ENCODE results near the gene KIT.
A peak's percentile ranks its signal among the peaks of the same experiment; 100 is the strongest.

Gene KIT

DNA sequence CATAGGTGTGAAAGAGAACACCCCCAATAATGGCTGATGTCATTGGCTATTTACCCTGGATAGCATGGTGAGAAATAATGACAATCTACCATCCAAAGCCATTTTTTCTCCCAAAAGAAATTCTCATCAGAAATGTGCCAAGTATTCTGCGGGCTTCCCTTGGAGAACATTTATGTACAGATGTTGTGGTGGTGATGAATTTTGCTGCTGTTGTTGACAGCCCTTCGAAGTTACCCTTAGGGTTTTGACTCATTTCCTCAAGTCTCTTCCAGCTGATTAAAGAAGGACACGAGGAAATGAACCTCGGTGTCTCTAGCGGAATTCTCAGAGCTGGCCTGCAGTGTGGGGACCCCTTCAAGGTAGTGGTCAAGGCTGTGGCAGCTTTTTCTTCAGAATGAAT, 3.4 kb downstream of the KIT start:
- DNase-seq (ENCODE audit: low read depth), result no peak

DNA sequence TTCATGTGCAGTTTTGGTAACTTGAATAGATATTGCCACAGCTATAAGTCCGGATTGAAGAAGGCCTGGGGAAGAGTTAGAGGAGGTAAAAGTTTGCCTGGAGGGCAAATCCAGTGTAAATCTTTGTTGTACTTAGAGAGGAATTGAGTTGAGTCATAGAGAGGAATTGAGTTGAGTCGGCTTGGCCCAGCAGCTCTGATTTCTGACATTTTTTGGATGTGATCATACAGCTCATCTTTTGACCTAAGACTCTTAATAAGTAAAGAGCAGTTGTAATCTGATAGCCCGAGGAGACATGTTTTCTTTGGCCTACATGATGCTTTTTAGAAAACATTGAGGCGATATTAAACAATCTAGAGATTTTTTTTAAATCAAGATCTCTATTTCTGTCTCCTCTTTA, 3.9 kb downstream of the KIT start:
- DNase-seq (ENCODE audit: low read depth), result peak; percentile 77

DNA sequence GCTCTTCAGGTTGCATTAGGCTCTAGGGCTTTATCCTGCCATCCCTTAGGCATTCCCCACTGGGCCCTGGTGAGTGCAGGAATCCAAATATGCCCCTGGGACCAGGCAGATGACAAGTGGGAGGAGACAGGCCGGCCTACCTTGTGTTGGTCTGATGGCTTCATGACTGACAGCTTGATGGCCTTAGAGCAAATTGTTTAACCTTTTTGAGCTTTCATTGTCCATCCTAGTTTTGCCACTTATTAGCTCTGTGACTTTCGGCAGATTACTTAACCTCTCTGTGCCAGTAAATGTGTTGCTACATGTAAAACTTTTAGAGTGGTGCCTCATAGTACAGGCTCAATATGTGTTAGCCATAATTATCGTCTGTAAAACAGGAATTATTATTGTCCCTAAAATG, 4.4 kb downstream of the KIT start:
- no peak for DNase-seq (ENCODE audit: low read depth)

DNA sequence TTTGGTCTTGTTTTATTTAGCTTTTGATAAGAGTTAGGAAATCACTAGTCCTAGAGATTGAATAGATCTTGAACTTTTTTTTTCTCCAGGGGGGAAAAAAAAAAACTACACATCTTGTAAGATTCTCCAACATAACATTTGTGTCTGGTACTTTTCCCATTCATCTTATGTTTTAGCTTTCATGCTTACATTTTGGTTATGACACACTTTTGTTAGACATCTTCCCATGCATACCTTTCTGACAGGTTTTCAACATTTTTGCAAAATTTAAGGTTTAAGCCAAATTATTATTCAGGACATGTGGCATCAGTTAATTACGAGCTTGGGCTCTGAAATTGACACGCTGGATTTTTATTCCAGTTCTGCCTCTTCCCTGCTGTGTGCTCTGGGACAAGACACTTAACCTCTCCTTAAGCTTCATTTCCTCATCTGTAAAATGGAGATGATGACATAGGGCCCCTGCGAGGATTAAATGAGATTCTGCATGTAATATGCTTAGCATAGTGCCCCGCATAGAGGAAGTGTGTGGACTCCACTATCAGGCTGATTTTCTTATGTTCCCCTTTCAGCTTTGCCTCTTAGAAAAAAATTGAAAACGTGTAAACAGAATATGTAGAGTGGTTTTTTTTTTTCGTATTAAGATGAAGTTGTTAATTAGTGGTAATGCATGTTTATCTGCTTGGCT, 5.3 kb downstream of the KIT start:
- DNase-seq (ENCODE audit: low read depth), result no peak

DNA sequence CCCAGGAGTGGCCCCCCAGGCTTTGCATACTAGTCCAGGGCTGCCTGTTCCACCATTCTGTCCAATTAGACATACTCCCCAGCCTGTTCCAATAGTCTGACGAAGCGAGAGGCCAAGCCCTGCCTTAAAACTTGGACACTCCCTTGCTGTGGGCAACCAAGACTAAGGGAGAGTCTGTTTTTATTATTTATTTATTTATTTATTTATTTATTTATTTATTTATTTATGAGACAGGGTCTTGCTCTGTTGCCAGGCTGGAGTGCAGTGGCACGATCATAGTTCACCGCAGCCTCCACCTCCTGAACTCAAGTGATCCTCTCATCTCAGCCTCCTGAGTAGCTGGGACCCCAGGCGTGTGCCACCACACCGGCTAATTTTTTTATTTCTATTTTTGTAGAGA, 6.6 kb downstream of the KIT start:
- DNase-seq (ENCODE audit: low read depth), result no peak

DNA sequence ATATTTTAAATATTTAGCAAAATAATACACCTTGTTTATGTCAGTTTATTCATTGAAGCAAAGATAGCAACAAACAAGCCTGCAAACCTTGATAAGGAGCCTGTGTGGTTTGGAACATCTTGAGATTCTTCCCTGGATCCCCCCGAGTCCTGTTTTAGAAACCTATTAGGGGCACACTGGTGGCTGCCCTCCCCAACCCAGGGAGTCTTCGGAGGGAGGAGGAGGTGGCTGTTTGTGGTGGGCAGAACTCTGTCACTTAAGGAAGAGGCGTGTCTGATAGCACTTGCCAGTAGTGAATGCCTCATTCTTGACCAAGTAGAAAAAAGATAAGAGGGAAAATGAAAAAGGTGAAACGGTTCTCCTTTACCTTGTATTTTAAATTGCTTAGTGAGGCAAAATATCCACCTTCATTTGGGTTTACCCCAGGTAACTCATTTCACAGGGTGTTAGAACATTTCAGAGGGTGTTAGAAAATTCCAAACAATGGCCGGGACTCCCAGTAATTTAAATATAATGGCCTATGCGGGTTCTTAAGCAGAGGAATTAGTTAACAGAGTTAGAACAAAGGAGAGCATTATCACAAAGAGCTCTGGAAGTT, 10.4 kb downstream of the KIT start:
- no peak for DNase-seq (ENCODE audit: low read depth)

DNA sequence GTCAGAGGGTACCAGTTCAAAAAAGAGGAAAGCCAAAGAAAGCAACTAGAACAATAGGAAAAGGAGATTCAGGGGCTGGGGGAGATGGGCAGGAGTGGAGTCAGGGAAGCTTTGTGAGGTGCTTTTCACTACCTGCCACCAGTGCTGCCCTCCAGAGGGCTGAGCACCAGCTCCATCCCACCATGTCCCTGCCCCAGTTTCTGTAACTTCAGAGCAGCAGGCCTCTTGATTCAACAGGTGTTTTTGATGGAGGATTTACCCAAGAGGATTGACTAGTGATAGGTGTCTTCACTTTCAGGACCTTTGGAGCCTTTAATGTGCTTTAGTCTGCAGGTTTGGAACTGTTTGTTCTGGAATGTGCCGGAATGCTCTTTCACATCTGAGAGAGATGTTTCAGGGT, 12.1 kb downstream of the KIT start:
- DNase-seq (ENCODE audit: low read depth), result no peak

DNA sequence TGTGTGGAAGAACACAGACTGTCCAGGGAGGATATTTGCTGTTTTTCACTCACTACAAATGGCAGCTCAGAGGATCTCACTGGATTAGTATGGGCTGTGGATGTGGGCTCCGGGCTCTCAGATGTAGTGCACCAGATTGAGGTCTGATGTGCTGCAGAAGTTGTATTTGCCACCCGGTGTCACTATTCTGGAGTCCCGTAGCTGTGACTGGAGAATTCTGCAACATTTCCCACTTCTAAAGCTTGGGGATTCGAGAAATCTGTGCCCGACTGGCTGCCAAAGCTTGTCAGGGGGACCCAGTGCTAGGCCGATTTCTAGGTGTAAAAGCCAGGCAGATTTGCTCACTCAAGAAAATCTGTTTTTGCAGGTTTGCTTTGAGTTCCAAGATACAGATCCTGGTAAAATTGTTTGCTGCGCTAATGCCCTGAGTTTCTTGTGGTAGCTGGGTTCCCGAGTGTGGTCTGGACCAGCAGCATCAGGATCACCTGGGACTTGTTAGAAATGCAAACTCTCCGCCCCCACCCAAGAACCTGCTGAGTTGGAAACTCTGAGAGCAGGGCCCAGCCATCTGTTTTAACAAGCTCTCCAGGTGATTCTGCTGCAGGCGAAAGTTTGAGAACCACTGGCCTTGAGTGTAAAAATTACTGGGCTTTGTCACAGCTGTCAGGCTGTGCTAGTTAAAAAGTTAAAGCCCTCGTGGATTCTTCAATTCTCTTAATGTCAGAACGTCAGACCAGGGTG, 18.1 kb downstream of the KIT start:
- DNase-seq (ENCODE audit: low read depth), result no peak

DNA sequence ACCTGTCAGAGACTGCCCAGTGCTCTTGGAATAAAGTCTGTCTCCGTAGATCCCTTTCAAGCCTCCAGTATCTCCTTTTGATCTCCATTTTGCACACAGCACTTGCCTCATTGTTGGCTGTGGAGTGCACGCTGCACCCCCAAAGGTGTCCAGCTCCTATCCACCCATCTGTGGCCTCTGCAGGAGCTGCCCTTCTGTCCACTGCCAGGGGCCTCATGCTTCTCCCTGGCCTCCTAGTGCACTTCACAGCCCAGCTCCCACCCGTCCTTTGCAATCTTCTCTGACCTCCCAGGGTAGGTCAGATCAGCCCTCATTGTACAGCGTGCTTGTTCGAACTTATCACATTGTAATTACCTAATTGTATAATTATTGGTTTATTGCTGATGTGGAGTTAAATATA, 18.9 kb downstream of the KIT start:
- no peak for DNase-seq (ENCODE audit: low read depth)

DNA sequence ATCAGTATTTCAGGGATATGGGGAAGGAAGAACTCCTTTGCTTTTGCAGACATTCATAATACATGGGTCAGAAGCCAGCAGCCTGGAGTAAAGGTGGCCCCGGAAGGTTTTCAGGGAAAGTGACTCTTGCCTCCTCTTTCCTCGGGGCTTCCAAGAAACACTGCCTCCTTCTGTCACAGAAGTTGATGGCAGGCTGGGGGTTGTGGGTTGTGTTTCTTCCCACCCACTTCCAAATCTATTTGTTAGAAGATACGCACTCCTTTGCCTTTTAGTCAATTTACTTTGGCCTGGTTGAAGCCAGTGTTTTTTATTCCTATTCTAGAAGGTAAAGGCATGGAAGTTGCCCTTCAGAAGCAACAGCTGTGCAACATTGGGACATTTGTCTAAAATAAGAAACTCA, 19.7 kb downstream of the KIT start:
- no peak for DNase-seq (ENCODE audit: low read depth)

DNA sequence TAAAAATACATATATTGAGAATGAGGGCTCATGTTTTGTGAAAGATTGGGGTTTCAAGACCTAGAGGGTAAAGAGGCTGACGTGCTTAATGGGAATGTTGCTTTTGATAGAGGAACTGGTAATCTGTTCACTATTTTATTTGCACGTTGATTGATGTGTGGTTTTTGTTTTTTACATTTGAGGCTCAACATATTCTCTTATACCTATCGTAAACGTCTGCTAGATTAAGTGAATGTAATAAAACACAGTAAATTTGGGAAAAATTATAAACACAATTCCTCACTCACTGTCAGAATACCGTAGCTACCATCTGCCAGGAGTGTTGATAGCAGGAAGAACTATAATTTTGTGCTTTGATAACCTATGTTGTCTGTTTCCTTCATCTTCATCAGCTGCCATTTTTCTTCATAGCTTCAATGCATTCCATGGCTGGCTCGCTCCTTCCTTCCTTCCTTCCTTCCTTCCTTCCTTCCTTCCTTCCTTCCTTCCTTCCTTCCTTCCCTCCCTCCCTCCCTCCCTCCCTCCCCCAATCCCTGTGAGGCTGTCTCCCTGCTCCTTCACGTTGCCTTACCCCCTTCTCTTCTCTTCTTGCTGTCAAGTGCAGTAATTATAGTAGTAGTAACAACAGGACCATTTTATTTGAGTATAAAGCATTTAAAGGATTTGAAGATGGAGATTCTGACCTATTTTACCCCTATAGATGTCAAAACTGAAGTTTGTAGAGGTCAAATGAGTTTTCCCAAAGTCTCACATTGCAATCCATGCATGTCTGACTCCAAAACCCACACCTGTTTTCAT, 20.3 kb downstream of the KIT start:
- DNase-seq (ENCODE audit: low read depth), result no peak

DNA sequence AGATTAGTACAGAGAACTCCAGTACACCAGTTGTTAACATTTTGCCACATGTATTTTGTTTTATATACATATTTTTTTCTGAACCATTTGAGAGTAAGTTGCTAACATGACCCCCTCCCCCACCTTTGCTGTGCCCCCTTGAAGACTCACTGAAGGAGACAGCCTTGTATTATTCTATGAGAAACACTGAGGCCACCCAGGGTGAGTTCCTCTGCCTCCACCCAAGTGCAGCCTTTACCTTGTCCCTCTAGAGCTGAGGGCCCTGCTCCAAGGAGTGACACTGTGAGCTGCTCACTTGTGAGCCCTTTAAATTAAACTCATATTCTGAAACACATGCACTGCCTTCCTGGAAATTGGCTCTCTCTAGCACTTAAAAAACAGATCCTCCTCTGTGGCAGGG, 21.1 kb downstream of the KIT start:
- no peak for DNase-seq (ENCODE audit: low read depth)

DNA sequence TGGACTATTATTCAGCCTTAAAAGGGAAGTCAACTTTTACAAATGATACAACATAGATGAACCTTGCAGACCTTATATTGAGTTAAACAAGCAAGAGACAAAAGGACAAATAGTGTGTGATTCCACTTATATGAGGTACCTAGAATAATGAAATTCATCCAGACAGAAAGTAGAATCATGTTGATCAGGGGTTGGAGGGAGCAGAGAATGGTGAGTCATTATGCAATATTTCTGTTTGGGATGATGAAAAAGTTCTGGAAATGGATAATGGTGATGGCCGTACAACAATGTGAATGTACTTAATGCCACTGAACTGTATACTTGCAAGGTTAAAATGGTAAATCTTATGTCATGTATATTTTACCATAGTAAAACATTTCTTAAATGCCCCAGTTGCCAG, 22.1 kb downstream of the KIT start:
- no peak for DNase-seq (ENCODE audit: low read depth)

DNA sequence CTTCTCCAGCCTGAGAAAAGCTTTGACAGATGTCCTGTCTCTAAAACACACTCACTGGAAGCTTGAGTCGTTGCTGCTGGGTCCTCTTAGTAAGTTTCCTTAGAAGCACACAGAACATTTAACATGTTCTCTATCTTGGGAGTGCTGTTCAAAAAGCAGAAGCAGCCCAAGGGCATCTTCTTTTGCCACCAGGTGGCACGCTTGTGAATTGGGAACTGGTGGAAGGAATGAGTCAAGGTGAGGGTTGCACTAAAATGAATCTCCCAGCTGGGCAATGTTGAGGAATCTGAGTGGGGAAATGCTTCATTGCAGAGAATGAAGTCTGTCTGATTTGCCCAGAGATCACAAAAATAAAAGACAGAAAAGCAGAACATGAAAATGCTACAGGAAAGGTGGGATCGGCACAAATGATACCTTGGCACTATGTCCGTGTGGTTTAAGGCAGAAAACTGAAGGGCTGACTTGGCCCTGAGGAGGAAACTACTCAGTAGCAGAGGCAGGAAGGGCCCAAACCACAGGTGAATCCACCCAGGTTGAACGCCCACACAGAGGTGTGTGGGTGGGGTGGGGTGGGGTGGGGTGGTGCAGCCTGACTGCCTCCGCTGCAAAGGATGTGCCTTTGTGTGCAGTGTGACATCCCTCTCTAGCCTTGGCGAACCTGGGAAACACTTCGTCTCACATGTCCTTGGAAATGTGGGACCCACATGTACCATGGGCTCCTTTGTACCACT, 26.0 kb downstream of the KIT start:
- no peak for DNase-seq (ENCODE audit: low read depth)

DNA sequence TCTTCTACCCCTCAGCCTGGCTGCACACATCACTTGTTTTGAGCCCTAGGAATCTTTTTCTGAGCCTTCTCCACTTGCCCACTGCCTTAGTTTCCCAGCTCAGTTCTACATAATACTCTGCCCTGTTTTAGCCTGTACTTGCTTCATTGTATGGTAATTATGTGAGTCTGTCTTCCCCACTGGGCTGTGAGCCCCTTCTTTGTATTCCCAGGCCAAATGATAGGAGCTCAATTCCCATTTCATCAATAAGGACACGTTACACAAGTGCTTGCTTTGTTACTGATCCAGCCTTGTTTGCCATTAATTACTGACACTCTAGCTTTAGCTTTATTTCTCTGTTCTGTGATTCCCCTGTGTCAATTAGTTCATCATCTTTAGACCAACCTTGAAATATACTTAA, 28.1 kb downstream of the KIT start:
- no peak for DNase-seq (ENCODE audit: low read depth)

DNA sequence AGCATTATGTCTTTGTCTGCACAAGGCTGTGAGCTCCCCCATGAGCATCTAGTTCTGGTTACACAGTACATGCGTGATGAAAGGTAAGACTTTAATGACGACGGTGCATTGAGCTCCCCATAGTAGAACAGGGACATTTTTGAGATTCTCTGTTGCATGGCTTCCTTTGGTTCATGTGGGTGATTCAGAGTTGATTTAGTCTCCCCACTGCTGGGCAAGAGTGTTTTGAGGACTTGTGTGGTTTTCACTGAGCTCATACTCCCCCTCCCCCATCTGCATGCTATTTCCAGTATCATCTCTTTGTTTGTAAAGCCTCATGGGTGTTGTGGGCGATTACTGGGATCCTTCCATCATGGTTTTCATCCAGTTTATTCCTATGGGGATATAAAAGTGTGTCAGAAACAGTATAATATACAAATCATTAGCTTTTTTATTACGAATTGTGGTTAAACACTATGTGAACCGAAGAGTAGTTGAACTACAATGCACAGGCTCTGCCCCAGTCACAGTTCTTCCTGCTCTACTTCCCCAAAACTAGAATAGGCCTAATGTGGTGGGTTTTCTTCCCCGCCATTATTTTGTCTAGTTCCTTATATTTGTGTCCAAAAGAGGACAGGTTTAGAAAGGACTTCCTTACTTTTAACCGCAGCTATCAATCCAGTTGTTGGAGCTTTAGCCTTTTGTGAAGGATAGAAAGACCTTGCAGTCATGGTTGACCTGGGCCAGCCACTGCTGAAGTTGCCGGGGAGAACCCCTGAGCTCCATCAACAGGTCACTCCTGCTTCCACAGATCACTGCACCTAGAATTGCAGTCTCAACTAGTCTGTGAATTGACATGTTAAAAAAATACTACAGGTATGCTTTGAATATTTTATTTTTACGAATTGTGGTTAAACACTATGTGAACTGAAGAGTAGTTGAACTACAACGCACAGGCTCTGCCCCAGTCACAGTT, 30.4 kb downstream of the KIT start:
- no peak for DNase-seq (ENCODE audit: low read depth)

DNA sequence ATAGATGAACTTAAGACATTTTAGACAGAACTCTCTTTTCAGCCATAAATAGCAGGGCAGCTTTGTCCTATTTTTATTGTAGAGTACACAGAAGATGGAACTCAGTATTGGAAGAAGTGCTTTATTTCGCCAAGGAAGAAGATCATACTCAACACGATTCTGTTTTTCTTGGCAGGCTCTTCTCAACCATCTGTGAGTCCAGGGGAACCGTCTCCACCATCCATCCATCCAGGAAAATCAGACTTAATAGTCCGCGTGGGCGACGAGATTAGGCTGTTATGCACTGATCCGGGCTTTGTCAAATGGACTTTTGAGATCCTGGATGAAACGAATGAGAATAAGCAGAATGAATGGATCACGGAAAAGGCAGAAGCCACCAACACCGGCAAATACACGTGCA, 37.6 kb downstream of the KIT start:
- DNase-seq (ENCODE audit: low read depth), result no peak

DNA sequence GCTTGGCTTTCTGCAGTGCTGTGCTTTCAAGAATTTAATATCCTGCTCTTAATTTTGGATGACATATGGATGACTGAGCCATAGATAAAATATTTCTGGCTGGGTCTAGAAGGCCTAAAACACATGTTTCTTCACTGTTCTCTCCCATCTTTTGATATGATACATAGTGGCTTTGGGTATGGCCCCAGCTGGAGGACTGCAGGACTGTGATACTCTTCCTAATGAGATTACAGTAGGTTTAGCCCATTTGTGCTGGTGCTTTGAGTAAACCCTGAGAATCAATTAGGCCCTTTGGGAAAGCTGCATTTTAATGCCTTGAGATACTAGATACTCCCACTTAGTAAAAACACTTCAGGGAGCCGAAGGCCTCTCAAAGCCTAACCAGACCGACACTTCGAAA, 38.0 kb downstream of the KIT start:
- no peak for DNase-seq (ENCODE audit: low read depth)

DNA sequence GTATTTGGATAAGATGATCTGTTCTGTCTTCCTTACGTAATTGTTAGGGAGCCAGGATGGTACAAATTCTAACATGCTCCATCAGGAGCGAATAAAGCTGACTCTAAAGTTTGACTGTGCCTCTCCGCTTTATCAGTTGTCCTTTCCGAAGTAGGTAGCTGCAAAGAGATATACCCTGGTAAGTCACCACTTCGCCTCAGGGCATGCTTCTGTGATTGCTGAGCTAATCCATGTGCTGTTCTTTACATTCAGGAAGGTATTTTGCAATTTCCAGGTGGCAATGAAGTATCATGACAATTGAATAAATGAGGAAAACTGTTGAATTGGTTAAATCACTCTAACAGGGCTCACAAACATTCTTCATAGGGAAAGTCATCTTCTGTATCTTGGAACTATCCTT, 38.9 kb downstream of the KIT start:
- DNase-seq (ENCODE audit: low read depth), result no peak

DNA sequence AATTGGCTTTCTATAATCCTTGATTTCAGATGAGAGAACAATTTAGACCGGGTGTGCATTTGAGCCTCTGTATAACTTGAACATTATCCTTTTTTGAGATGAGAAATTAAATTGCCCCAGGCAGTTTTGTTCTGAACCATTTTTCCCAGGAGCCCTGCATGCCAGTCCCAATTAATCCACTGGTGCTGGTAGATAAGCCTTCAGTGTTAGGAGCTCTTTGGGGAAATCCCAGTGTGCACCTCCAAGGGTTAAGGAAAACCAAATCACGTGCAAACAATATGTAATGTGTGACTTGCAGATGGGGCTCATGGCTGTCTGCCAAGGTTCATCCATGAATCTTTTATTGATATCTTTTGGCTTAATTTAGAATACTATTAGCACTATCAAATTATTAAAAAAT, 43.2 kb downstream of the KIT start:
- no peak for DNase-seq (ENCODE audit: low read depth)

DNA sequence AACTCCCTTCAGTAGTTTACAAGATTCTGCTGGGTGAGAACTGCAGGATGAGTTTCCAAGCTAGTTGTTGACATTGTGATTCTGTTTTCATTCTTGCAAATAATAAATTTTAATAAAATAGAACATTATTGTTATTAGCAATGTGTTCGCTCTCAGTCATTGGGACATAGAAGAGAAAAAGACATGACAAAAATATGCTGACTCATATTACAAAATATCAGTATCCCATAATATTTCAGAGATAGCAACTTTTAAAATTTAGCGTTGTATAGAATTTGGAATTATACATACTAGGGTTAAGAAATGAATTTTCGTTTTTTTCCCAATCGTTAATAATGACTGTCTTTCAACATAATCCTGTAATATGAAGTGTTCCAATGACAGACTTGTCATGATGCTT, 45.4 kb downstream of the KIT start:
- DNase-seq (ENCODE audit: low read depth), result no peak

Data from fibroblast of gingiva (primary cell).